GM12878 (cell line): ENCODE results near the gene FNIP1. TPM values are rescaled to one million over a fixed set of nuclear protein-coding genes. Genes with fewer than 3 reads are reported as not detected.

Experiments used
- ATAC-seq: fragments of 200-7000 bp; cut with Tn5 transposase; 3 replicates; pipeline ENCODE4 v1.9.1; 2020; ENCODE audit warnings: mild to moderate bottlenecking, moderate library complexity
- BruUV-seq: library from RNA; stranded (reverse); fragments of 400-500 nt; replicated peaks from 2 replicates; lab custom pipeline; 2021; lab: Mats Ljungman, UMichigan
- CTCF ChIA-PET: fragments of 300-600 bp; sonication (Branson Sonifier 250); formaldehyde crosslinking; extraction: SDS; loops from one replicate; lab custom pipeline; 2021; ENCODE audit warnings: inconsistent platforms; lab: Yijun Ruan, JAX
- POLR2A ChIA-PET: fragments of 350-600 bp; formaldehyde crosslinking; extraction: SDS; loops from one replicate; lab custom pipeline; 2021; ENCODE audit warnings: inconsistent platforms; lab: Charles Lee
- RAD21 ChIA-PET: fragments of 300-600 bp; sonication (Branson Sonifier 250); formaldehyde crosslinking; loops from one replicate; lab custom pipeline; 2023; ENCODE audit warnings: antibody characterized with exemption; ENCODE audit not compliant: unreplicated experiment; lab: Charles Lee
- SMC1A ChIA-PET: fragments of 300-600 bp; sonication (Branson Sonifier 250); formaldehyde crosslinking; loops from one replicate; lab custom pipeline; 2023; ENCODE audit not compliant: unreplicated experiment, uncharacterized antibody; lab: Charles Lee
- DNase-seq: peaks from one replicate; pipeline ENCODE4 v3.0.0-alpha.2; 2011; ENCODE audit warnings: low read depth, low spot score
- FAIRE-seq: peaks from 3 replicates; lab custom pipeline; 2011; peaks lifted over from hg19 to GRCh38; lab: Jason Lieb, UNC
- H2AFZ ChIP-seq: 2 replicates; pipeline ENCODE4 v1.6.0; 2011; ENCODE audit warnings: low read depth, low read length, control low read depth; ENCODE audit not compliant: control insufficient read depth
- H3K27ac ChIP-seq: 2 replicates; pipeline ENCODE4 v1.5.1; 2011; ENCODE audit warnings: control low read depth; ENCODE audit not compliant: control insufficient read depth, insufficient read depth
- H3K27me3 ChIP-seq, 2 experiments: replicated peaks in 1 of 2; 2 replicates each; pipeline versions ENCODE4 v1.6.0 to v1.6.1; 2011; ENCODE audit warnings: low read length in 1 of 2; ENCODE audit not compliant: control insufficient read depth in 2 of 2, insufficient read depth in 2 of 2
- H3K36me3 ChIP-seq, 2 experiments: 2 replicates each; pipeline ENCODE4 v1.5.1; 2011; ENCODE audit warnings: low read length in 1 of 2; ENCODE audit not compliant: control insufficient read depth in 2 of 2, insufficient read depth in 2 of 2
- H3K4me1 ChIP-seq: 2 replicates; pipeline ENCODE4 v1.6.1; 2011; ENCODE audit warnings: mild to moderate bottlenecking, low read length, moderate library complexity, mixed read lengths; ENCODE audit not compliant: control insufficient read depth, insufficient read depth
- H3K4me2 ChIP-seq: 2 replicates; pipeline ENCODE4 v1.6.0; 2011; ENCODE audit warnings: control low read depth; ENCODE audit not compliant: control insufficient read depth, insufficient read depth
- H3K4me3 ChIP-seq: fragments of 200-600 bp; sonication (generic); 2 replicates; pipeline ENCODE4 v1.5.1; 2016
- H3K79me2 ChIP-seq: 2 replicates; pipeline ENCODE4 v1.6.0; 2011; ENCODE audit warnings: low read length; ENCODE audit not compliant: control insufficient read depth, insufficient read depth
- H3K9ac ChIP-seq: 2 replicates; pipeline ENCODE4 v1.8.0; 2011; ENCODE audit warnings: low read length, control low read depth, mixed read lengths; ENCODE audit not compliant: control insufficient read depth, insufficient read depth
- H3K9me3 ChIP-seq: replicated peaks from 3 replicates; pipeline ENCODE4 v1.5.1; 2011; ENCODE audit warnings: mild to moderate bottlenecking, low read length; ENCODE audit not compliant: control insufficient read depth, insufficient read depth
- H4K20me1 ChIP-seq: 2 replicates; pipeline ENCODE4 v1.6.0; 2011; ENCODE audit not compliant: control insufficient read depth, insufficient read depth
- CHD1 ChIP-seq: IDR thresholded peaks from 2 replicates; pipeline ENCODE4 v1.6.1; 2012; ENCODE audit warnings: low read depth, low read length, improper control_type of control experiment
- EGR1 ChIP-seq, 2 experiments: IDR thresholded peaks; 1 replicate in 1 of 2; 2 replicates in 1 of 2; pipeline ENCODE4 v1.6.1; 2011 to 2012; ENCODE audit warnings: low read depth in 2 of 2, low read length in 2 of 2, borderline replicate concordance in 1 of 2, mild to moderate bottlenecking in 1 of 2, moderate library complexity in 1 of 2
- IRF4 ChIP-seq: IDR thresholded peaks from 2 replicates; pipeline ENCODE4 v1.6.1; 2011; ENCODE audit warnings: low read depth, low read length
- NFYB ChIP-seq: IDR thresholded peaks from 2 replicates; pipeline ENCODE4 v1.6.1; 2011; ENCODE audit warnings: low read depth, mild to moderate bottlenecking, low read length, improper control_type of control experiment, moderate library complexity; ENCODE audit not compliant: insufficient read depth
- NKRF ChIP-seq: fragments of 450-650 bp; conservative IDR thresholded peaks from 2 replicates; pipeline ENCODE4 v1.6.1; 2017; ENCODE audit warnings: mild to moderate bottlenecking, moderate library complexity
- NR2C2 ChIP-seq: IDR thresholded peaks from 2 replicates; pipeline ENCODE4 v1.6.1; 2011; ENCODE audit warnings: borderline replicate concordance, low read depth; ENCODE audit not compliant: control insufficient read depth, insufficient read length
- RAD51 ChIP-seq: fragments of 450-650 bp; IDR thresholded peaks from 2 replicates; pipeline ENCODE4 v1.6.1; 2016; ENCODE audit warnings: moderate library complexity, mild to moderate bottlenecking, inconsistent platforms
- SKIL ChIP-seq: fragments of 450-650 bp; IDR thresholded peaks from 2 replicates; pipeline ENCODE4 v1.6.1; 2017; ENCODE audit warnings: mild to moderate bottlenecking, low read depth, inconsistent platforms; ENCODE audit not compliant: poor library complexity, severe bottlenecking
- SMC3 ChIP-seq: IDR thresholded peaks from 2 replicates; pipeline ENCODE4 v1.6.1; 2011; ENCODE audit warnings: low read length, improper control_type of control experiment, borderline replicate concordance
- SRF ChIP-seq, 2 experiments: IDR thresholded peaks; 2 replicates each; pipeline ENCODE4 v1.6.1; 2011; ENCODE audit warnings: low read depth in 2 of 2, low read length in 2 of 2, mild to moderate bottlenecking in 1 of 2, moderate library complexity in 1 of 2
- STAT1 ChIP-seq: fragments of 450-650 bp; conservative IDR thresholded peaks from 2 replicates; pipeline ENCODE4 v1.6.1; 2014; ENCODE audit warnings: antibody characterized with exemption, mild to moderate bottlenecking
- SUZ12 ChIP-seq: fragments of 200-600 bp; sonication (generic); IDR thresholded peaks from one replicate; pipeline ENCODE4 v1.6.1; 2018; ENCODE audit warnings: antibody characterized with exemption, mild to moderate bottlenecking; ENCODE audit not compliant: unreplicated experiment
- USF1 ChIP-seq: IDR thresholded peaks from 2 replicates; pipeline ENCODE4 v1.6.1; 2011; ENCODE audit warnings: borderline replicate concordance, low read depth, mild to moderate bottlenecking, moderate library complexity, mixed read lengths, low read length; ENCODE audit not compliant: insufficient read depth; ENCODE audit errors: extremely low read length
- WRNIP1 ChIP-seq: IDR thresholded peaks from 2 replicates; pipeline ENCODE4 v1.6.1; 2011; ENCODE audit warnings: low read depth, low read length, improper control_type of control experiment, borderline replicate concordance
- WGBS: methylation state at CpG from one replicate; pipeline ENCODE4 v1.1.6; 2016; ENCODE audit warnings: low lambda C conversion rate; ENCODE audit not compliant: insufficient replicate concordance, insufficient coverage; ENCODE audit errors: missing lambda C conversion rate; 5-methylcytosine and 5-hydroxymethylcytosine counted together
- in situ Hi-C: fragments of 300-500 bp; cut with MboI; formaldehyde crosslinking; loops from 9 replicates; pipeline ENCODE4 v1.14.3; 2018; ENCODE audit warnings: mixed read lengths
- intact Hi-C: fragments of 100-400 bp; cut with micrococcal nuclease; formaldehyde crosslinking; loops from one replicate; pipeline ENCODE4 v1.14.2; 2022; ENCODE audit not compliant: unreplicated experiment
- polyA plus RNA-seq, 11 experiments: library from polyadenylated mRNA; depleted of rRNA in 4 of 11; unstranded in 6 of 11; stranded (reverse) in 5 of 11; fragments of >200 nt; fragmentation: Nextera tagmentation in 4 of 11; fragmentation: Illumina TruSeq in 1 of 11; extraction: Ambion mirVana in 4 of 11; extraction: Trizol in 1 of 11; gene quantifications; 1 replicate in 1 of 11; 2 replicates in 10 of 11; pipeline versions ENCODE4 v1.2.1 to v1.2.3, GENCODE V29; 2011 to 2016; ENCODE audit warnings: inconsistent platforms in 2 of 11, missing spikeins in 2 of 11, low read depth in 1 of 11
- total RNA-seq, 4 experiments: library from RNA; depleted of rRNA in 3 of 4; stranded (reverse); fragments of >200 nt in 3 of 4; fragmentation: Illumina TruSeq in 1 of 4; extraction: Trizol in 1 of 4; gene quantifications; 2 replicates each; pipeline versions ENCODE4 v1.2.1 to v1.2.3, GENCODE V29; 2013 to 2021

FNIP1 gene
- total and polyA plus RNA-seq, 10 of the 15 experiments (the other 5 are each of a cell fraction or from before 2014, with no cell fraction given): 4.3 to 18.0 (median 14.0) TPM

- TF ChIP-seq SKIL (no peak), SMC3 (no peak), STAT1 (no peak)
- TF ChIP-seq, all 136 proteins: peak for 0
These were observed 31.6 kb downstream of the FNIP1 start (continued) for GRCh38 chr5:131765261-131765660.

GRCh38 chr5:131763968-131764367 lies 32.8 kb downstream of the FNIP1 start:
- ChIA-PET RAD21 (no interaction called here), CTCF (no interaction called here), POLR2A (interaction anchor here (0.6 kb wide), 1 partner anchor 452 kb away, joined by 3 read pairs; no protein-coding TSS in a partner anchor), SMC1A (no interaction called here)
- Histone ChIP-seq H2AFZ (no peak overlapping the region), H3K9me3 (peaks cover 8% of the 10 kb centered on the region; the same call in 2 of the 3 replicates), H3K36me3 (peaks cover 0 to 2% of the 10 kb centered on the region in 2 experiments; a peak in 2 of 4 replicates), H3K4me1 (peaks cover under 1% of the 10 kb centered on the region; the same call in 1 of the 2 replicates), H3K4me2 (no peak overlapping the region), H3K27ac (no peak overlapping the region), H4K20me1 (no peaks in the 10 kb centered on the region), H3K4me3 (no peak overlapping the region), H3K79me2 (peaks cover 27% of the 10 kb centered on the region), H3K9ac (no peak overlapping the region), H3K27me3 (no peaks in the 10 kb centered on the region)
- FAIRE-seq (no peak), DNase-seq (no peak), ATAC-seq (no peak)
- TF ChIP-seq CHD1 (no peak), USF1 (no peak), WRNIP1 (no peak), NR2C2 (no peak), NKRF (no peak), EGR1 (IDR thresholded peaks at IDR 0.05; ENCODE audit: borderline replicate concordance in 1 of 2, low read depth in 2 of 2, low read length in 2 of 2) (no peak), IRF4 (no peak), NFYB (no peak), SRF (IDR thresholded peaks at IDR 0.05; ENCODE audit: low read depth in 2 of 2, low read length in 2 of 2) (no peak), RAD51 (no peak), SUZ12 (no peak)
- BruUV-seq: no TSS peak
- intact Hi-C loops: no loop called here
- 100% methylated on average over 3 of the region's 3 CpGs for WGBS
- in situ Hi-C loops: no loop called here
